KOPT-K1 (cell line): ENCODE results near the gene TMEM183A.

Source experiments
- H3K27ac ChIP-seq: fragments of 200-600 bp; sonication (generic); 2 replicates; pipeline ENCODE4 v1.5.1; 2016; ENCODE audit warnings: antibody characterized with exemption, mild to moderate bottlenecking, low read depth, low read length; ENCODE audit not compliant: poor library complexity, severe bottlenecking
- H3K36me3 ChIP-seq: fragments of 200-600 bp; sonication (generic); 2 replicates; pipeline ENCODE4 v1.5.1; 2017; ENCODE audit warnings: antibody characterized with exemption, mild to moderate bottlenecking, low read length, moderate library complexity; ENCODE audit not compliant: insufficient read depth
- H3K9me3 ChIP-seq: fragments of 200-600 bp; sonication (generic); 2 replicates; pipeline ENCODE4 v1.5.1; 2017; ENCODE audit warnings: antibody characterized with exemption, low read length, mild to moderate bottlenecking; ENCODE audit not compliant: insufficient read depth, poor library complexity, severe bottlenecking

TMEM183A gene

DNA sequence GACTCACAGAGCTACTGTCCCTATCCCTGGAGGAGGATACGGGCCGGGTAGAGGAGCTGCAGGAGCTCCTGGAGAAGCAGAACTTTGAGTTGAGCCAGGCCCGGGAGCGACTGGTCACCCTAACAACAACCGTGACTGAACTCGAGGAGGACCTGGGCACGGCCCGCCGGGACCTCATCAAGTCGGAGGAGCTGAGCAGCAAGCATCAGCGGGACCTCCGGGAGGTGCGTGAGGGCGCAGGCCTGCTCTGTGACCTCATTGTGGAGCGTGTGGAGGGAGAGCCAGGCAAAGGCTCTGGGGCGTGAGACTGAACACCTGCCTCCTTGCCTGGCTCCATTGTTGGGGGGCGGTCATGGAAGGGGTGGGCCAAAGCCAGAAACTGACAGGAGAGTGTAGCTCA lies 38.2 kb downstream of the TMEM183A start:
- H3K9me3 ChIP-seq = no peaks in the 10 kb centered on the region
- no peak overlapping the region for H3K27ac ChIP-seq
- no peaks in the 10 kb centered on the region for H3K36me3 ChIP-seq

DNA sequence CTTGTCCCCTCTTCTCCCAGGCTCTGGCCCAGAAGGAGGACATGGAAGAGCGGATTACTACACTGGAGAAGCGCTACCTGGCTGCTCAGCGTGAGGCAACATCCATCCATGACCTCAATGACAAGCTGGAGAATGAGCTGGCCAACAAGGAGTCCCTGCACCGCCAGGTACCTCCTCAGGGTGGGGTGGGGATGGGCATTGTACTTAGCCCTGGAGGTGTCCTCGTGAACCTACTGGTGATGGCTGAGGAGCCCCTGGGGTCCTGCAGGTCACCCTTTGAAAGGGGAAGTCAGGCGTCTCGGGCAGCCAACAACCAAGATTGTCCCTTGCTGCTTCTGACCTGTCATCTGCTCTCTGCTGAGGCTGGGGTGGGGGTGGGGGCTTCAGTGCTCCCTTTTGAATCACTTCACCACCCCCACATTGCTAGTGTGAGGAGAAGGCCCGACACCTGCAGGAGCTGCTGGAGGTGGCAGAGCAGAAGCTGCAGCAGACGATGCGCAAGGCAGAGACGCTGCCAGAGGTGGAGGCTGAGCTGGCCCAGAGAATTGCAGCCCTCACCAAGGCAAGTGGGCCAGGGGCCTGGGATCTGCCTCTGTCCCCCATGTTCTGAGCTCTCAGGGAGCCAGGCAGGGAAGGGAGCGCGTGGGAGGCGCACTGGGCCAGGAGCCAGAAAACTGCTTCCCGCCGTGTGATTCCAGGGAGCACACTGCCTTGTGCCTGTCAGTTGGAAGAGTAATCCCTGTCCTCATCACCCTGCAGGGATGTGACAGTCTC lies 38.8 kb downstream of the TMEM183A start:
- no peak overlapping the region for H3K27ac ChIP-seq
- H3K9me3 ChIP-seq = no peaks in the 10 kb centered on the region
- no peaks in the 10 kb centered on the region for H3K36me3 ChIP-seq

DNA sequence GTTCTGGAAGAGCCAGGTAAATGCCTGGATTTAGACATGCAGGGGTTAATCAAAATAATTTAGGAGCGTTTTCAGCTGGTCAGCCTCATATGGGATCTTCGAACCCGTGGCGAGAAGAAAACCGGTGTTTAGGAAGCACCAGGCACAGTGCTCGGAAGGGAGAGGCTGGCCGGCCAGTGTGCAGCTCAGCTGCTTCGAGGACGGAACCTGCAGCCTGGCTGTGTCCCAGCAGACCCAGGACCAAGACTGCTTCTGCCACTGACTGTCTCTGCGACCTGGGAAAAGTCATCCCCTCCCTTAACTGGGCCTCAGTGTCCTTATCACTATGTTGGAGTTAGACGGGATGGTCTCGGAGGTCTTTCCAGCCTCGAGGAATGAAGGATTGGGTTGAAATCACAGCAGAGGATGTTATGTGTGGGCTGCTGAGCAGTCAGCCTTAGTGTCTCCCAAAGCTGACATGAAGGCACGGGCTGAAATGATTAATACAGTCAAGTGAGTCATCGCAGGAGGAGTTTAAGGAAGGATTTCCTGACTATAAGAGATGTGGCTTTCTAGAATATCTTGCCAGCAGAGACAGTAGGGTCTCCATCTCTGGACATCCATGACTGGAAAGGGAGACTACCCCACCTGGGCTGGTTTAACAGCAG lies 39.9 kb downstream of the TMEM183A start:
- Histone ChIP-seq H3K9me3 (no peaks in the 10 kb centered on the region), H3K36me3 (no peaks in the 10 kb centered on the region), H3K27ac (no peak overlapping the region)

DNA sequence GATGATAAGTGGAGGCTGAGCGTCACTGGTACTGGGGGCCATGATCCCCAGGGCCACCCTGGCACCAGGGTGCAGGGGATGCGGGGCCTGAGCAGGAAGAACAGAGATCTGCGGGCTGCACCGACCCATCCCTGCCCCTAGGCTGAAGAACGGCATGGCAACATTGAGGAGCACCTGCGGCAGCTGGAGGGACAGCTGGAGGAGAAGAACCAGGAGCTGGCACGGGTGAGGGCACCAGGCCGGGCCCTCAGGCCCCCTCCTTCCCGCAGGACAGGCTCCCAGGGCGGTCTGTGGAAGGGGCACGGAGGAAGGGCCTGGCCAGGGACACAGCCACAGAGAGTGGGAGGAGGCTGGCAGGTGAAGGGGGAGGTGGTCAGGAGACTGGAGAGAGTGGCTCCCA lies 40.9 kb downstream of the TMEM183A start:
- H3K9me3 ChIP-seq = no peaks in the 10 kb centered on the region
- H3K36me3 ChIP-seq = no peaks in the 10 kb centered on the region
- no peak overlapping the region for H3K27ac ChIP-seq

DNA sequence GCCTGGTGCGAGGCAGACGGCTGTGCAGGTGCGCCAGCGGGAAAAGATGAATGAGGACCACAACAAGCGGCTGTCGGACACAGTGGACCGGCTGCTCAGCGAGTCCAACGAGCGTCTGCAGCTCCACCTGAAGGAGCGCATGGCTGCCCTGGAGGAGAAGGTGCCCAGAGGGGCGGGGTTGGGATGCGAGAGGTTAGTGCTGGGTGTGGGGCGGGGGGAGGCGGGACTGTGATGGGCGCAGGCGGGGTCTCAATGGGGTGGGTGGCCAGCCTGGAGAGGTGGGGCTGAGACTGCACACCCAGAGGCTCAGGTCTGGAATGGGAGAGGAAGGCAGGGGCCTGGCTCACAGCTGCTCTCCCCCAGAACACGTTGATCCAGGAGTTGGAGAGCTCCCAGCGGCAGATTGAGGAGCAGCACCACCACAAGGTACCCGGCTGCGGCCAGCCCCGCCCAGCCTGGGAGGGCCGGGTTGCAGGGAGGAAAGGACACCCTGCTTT lies 41.4 kb downstream of the TMEM183A start:
- Histone ChIP-seq H3K9me3 (no peaks in the 10 kb centered on the region), H3K27ac (no peak overlapping the region), H3K36me3 (no peaks in the 10 kb centered on the region)

DNA sequence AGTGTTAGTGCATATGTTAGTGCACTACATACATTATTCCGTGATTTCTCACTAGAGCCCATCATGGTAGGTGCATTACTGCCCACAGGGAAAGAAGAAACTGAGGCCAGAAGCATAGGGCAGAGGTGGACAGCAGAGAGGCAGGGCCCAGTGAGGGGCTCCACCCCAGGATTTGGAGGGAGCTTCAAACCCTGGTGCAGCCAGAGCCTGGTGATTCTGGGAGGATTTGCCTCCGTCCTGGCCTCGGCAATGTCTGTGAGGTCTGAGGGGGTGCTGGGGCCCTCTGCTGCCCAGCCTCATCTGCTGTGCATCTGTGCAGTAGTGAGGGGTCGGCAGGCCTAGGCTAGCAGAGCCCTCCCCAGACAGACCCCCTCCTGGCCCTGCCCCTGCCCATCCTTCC lies 41.9 kb downstream of the TMEM183A start:
- H3K9me3 ChIP-seq = no peaks in the 10 kb centered on the region
- H3K36me3 ChIP-seq = no peaks in the 10 kb centered on the region
- H3K27ac ChIP-seq = no peak overlapping the region

DNA sequence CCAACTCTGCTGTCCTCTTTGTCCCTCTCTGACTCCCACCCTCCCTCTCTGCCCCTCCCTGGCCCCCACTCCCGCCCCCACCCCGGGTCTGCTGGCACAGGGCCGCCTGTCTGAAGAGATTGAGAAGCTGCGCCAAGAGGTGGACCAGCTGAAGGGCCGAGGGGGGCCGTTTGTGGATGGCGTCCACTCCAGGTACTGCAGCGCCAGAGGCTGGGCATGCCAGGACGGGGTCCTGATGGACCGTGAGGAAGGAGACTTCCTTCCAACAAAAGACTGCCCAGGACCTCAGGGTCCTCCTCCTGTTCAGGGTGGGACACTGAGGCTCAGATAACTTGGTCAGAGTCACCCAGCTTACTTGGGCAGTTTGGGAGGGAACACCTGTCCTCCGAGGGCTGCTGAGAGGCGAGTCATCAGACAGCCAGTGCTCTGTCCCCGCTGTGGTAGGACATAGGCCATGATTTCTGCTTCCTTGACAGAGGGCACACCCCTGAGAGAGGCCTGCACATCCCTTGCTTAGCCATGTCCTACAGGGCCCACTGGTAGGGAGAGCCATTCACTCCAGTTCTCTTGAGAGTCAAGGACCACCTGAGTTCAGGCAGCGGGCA lies 42.5 kb downstream of the TMEM183A start:
- H3K36me3 ChIP-seq = no peaks in the 10 kb centered on the region
- no peak overlapping the region for H3K27ac ChIP-seq
- H3K9me3 ChIP-seq = no peaks in the 10 kb centered on the region

DNA sequence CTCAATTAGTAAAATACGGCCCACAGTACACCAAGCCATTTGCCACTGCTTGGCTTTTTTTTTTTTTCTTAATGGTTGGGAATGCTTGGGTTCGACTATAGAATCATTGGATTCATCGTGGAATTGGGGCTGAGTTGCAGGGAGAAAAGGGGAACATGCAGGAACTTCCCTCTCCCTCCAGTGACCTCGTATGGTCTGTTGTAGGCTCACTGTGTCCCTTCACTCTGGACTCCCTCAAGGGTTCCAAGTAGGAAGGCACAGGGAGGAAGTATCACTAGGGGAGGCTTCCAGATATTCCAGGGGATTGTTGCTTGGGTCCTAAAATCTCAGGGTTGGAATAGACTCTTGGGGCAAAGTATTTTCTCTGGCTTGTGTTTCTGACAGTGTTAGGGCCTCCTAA lies 43.7 kb downstream of the TMEM183A start:
- Histone ChIP-seq H3K36me3 (no peaks in the 10 kb centered on the region), H3K9me3 (no peaks in the 10 kb centered on the region), H3K27ac (no peak overlapping the region)

DNA sequence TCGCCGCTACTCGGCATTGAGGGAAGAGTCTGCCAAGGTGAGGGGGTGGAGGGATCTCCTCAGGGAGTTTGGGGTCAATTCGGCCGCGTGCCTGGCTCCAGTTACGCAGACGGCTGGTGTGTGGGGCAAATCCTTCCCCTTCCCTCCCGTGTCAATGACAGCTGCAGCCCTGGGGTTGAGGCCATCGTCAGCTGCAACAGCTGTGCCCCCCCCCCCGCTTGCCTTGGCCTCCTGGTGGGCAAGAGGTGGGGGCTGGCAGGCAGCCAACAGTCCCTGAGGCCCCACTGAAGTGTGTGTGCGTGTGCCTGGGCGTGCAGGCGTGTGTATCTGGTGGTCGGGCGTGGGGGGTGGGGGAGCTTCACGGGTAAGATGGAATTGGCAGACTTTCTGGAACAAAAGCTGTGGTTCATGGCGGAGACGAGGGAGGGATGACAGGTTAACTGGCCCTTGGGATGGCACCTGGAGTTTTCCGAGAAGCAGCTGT lies 44.7 kb downstream of the TMEM183A start:
- Histone ChIP-seq H3K27ac (no peak overlapping the region), H3K9me3 (no peaks in the 10 kb centered on the region), H3K36me3 (no peaks in the 10 kb centered on the region)

DNA sequence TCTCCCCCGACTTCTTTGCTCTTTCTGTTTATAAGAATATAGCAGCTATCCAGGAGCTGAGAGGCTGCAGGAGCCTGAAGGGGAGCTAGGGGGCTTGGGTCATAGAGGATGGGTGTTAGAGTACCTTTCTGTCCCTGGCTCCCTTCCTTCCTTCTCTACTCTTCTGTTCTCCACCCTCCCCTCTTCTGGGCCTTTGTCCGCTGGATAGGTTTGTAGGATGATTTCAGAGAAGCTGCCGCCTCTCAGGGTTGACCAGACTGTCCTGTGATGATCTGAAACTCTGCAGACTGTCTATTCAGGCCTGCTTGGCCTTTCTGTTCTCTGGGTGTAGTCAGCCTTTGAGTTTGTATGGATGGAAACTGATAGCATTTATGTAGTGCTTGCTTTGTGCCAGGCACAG lies 45.4 kb downstream of the TMEM183A start:
- no peaks in the 10 kb centered on the region for H3K36me3 ChIP-seq
- no peak overlapping the region for H3K27ac ChIP-seq
- no peaks in the 10 kb centered on the region for H3K9me3 ChIP-seq

DNA sequence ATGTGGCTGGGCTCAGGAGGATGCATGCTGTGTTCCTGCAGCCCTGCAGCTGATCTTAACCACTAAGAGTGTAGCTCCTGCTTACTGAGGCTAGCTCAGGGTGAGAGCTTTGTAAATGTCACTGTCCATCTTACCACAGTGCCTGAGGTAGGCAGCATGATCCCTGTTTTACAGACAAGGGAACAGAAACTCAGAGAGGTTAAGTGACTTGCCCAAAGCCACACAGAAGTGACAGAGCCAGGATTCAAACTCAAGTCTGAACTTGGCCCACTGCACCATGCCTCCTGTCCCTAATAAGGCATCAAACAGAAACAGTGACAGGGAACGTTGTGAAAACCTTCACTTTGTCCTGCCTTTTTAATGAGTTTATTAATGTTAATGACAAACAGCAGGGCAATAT lies 47.0 kb downstream of the TMEM183A start:
- H3K36me3 ChIP-seq = no peaks in the 10 kb centered on the region
- H3K9me3 ChIP-seq = no peaks in the 10 kb centered on the region
- no peak overlapping the region for H3K27ac ChIP-seq

DNA sequence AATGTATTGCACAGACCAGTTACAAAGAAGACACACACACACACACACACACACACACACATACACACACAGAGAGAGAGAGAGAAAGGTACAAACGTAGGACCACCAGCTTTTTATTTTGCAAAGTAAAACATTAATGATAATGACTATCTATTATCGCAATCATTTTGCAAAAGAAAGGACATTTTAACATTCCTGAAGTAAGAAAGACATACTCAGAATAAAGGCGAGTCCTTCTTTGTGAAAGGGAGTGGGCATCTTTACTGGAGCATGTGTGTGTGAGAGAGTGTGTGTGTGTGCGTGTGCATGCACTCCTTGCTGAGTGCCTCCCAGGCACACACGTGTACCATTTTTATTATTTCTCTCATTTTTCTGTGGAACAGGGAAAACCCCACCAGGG lies 47.5 kb downstream of the TMEM183A start:
- H3K27ac ChIP-seq = no peak overlapping the region
- H3K36me3 ChIP-seq = no peaks in the 10 kb centered on the region
- H3K9me3 ChIP-seq = no peaks in the 10 kb centered on the region

DNA sequence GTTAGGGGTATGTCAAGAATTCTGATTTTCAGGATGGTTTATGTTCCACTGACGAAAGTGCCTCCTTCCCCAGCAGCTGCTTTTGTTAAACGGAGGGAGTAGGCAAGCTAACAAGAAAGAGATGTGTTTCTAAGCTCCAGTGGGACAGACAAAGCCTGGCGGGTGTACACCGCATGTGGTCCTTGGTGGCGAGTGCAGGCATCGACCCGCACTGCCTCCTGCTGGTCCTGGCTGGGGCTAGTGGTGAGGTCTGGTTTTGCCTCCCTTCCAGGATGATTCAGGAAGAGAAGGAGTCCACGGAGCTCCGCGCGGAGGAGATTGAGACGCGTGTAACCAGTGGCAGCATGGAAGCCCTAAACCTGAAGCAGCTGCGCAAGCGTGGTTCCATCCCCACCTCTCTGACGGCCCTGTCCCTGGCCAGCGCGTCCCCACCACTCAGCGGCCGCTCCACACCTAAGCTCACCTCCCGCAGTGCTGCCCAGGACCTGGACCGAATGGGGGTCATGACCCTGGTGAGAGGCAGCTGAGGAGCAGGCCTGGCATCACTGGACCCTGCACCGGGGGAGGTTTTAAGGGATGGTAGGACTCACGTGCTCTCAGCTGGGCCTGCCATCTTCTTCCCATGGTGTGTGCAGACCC lies 48.1 kb downstream of the TMEM183A start:
- no peak overlapping the region for H3K27ac ChIP-seq
- no peaks in the 10 kb centered on the region for H3K9me3 ChIP-seq
- H3K36me3 ChIP-seq = no peaks in the 10 kb centered on the region

DNA sequence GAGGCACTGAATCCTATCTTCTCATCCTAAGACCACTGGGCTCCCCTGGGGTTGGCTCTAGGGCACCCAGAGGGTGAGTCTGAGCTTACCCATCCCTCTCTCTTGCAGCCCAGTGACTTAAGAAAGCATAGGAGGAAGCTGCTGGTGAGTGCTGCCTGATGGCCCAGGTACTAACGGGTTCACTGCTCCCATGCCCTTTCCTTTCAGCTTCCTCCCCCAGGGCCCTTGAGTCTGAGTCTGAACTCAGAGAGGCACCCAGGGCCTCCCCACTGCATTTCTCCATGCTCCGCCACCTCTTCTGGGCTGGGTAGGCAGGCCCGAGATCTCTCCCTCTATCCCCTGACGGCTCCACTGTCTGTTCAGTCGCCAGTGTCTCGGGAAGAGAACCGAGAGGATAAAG lies 48.8 kb downstream of the TMEM183A start:
- no peaks in the 10 kb centered on the region for H3K36me3 ChIP-seq
- no peaks in the 10 kb centered on the region for H3K9me3 ChIP-seq
- no peak overlapping the region for H3K27ac ChIP-seq

DNA sequence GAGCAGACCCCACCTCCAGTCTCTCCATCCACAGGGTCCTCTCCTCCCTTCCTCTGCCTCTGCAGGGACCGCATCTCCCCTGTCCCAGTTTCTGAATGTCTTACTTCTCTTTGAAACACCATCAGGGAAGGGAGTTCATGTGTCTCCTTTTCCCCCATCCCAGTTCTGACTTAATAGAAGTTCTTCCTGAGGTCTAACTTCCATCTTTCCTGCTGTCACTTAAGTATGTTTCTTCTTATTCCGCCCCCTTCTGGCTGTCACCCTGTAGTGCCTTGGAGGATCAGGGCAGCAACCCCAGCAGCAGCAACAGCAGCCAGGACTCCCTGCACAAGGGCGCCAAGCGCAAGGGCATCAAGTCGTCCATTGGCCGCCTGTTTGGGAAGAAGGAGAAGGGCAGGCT lies 49.3 kb downstream of the TMEM183A start:
- H3K27ac ChIP-seq = no peak overlapping the region
- H3K36me3 ChIP-seq = no peaks in the 10 kb centered on the region

More for the DNA sequence above, 49.3 kb downstream of the TMEM183A start:
- H3K9me3 ChIP-seq = no peaks in the 10 kb centered on the region
